HepG2 (cell line): Measurements from ENCODE around the gene EIF4E. TPM values are rescaled to one million over a fixed set of nuclear protein-coding genes. Genes with fewer than 3 reads are reported as not detected.

Experiments used
- CBX1 ChIP-seq: IDR thresholded peaks from one replicate; pipeline ENCODE4 v1.6.1; 2016; ENCODE audit warnings: antibody characterized with exemption, low read depth
- EEA1 ChIP-seq: sonication (generic); formaldehyde crosslinking; IDR thresholded peaks from 2 replicates; pipeline ENCODE4 v1.5.1; 2020; ENCODE audit warnings: mild to moderate bottlenecking, missing genetic modification reagents, borderline replicate concordance
- EZH2 ChIP-seq: conservative IDR thresholded peaks from 2 replicates; pipeline ENCODE4 v1.6.1; 2012; ENCODE audit warnings: mild to moderate bottlenecking, low read depth, low read length, moderate library complexity
- GATA4 ChIP-seq: sonication (generic); IDR thresholded peaks from 2 replicates; pipeline ENCODE4 v1.6.1; 2016; ENCODE audit warnings: antibody characterized with exemption, low read depth, borderline replicate concordance
- KDM5A ChIP-seq: fragments of 200-600 bp; sonication (generic); IDR thresholded peaks from 2 replicates; pipeline ENCODE4 v1.7.0; 2018; ENCODE audit warnings: antibody characterized with exemption, mild to moderate bottlenecking, low read length, borderline replicate concordance
- MIER3 ChIP-seq: IDR thresholded peaks from 2 replicates; pipeline ENCODE4 v1.6.1; 2016; ENCODE audit warnings: missing compliant biosample characterization, borderline replicate concordance
- PAX8 ChIP-seq: sonication (generic); formaldehyde crosslinking; IDR thresholded peaks from 2 replicates; pipeline ENCODE4 v1.8.0; 2022; ENCODE audit warnings: mild to moderate bottlenecking, missing genetic modification reagents, borderline replicate concordance
- SNRNP70 ChIP-seq: fragments of 200-400 bp; formaldehyde crosslinking; IDR thresholded peaks from 2 replicates; pipeline ENCODE4 v1.6.1; 2017; ENCODE audit warnings: mild to moderate bottlenecking, low read depth, low read length, moderate library complexity
- ZBTB3 ChIP-seq: sonication (generic); formaldehyde crosslinking; IDR thresholded peaks from 2 replicates; pipeline ENCODE4 v1.4.0; 2020; ENCODE audit warnings: low read depth, mild to moderate bottlenecking, moderate library complexity, missing genetic modification reagents, borderline replicate concordance
- ZNF224 ChIP-seq: sonication (generic); formaldehyde crosslinking; IDR thresholded peaks from 2 replicates; pipeline ENCODE4 v1.5.0; 2020; ENCODE audit warnings: mild to moderate bottlenecking, missing genetic modification reagents
- ZNF253 ChIP-seq: sonication (generic); formaldehyde crosslinking; IDR thresholded peaks from 2 replicates; pipeline ENCODE4 v1.8.0; 2022; ENCODE audit warnings: mild to moderate bottlenecking, missing genetic modification reagents, borderline replicate concordance
- ZNF337 ChIP-seq: sonication (generic); formaldehyde crosslinking; IDR thresholded peaks from 2 replicates; pipeline ENCODE4 v1.5.1; 2020; ENCODE audit warnings: missing genetic modification reagents, low read depth, mild to moderate bottlenecking, borderline replicate concordance
- ZNF563 ChIP-seq: sonication (generic); formaldehyde crosslinking; IDR thresholded peaks from 2 replicates; pipeline ENCODE4 v1.8.0; 2022; ENCODE audit warnings: mild to moderate bottlenecking, moderate library complexity, missing genetic modification reagents
- ZNF564 ChIP-seq: sonication (generic); formaldehyde crosslinking; IDR thresholded peaks from 2 replicates; pipeline ENCODE4 v1.8.1; 2023; ENCODE audit warnings: mild to moderate bottlenecking, missing genetic modification reagents
- ZNF710 ChIP-seq: sonication (generic); formaldehyde crosslinking; IDR thresholded peaks from 2 replicates; pipeline ENCODE4 v1.5.0; 2020; ENCODE audit warnings: mild to moderate bottlenecking, missing genetic modification reagents, borderline replicate concordance
- polyA plus RNA-seq, 8 experiments: library from polyadenylated mRNA; depleted of rRNA in 3 of 8; stranded (reverse) in 7 of 8; unstranded in 1 of 8; fragments of >200 nt; fragmentation: Illumina TruSeq in 4 of 8; extraction: Trizol in 4 of 8; gene quantifications; 2 replicates each; pipeline versions ENCODE4 v1.2.1 to v1.2.3, GENCODE V29; 2011 to 2016; ENCODE audit warnings: low read depth in 4 of 8, missing spikeins in 1 of 8, mixed read lengths in 1 of 8; ENCODE audit not compliant: insufficient read depth in 1 of 8
- total RNA-seq, 5 experiments: library from RNA; depleted of rRNA; stranded (reverse); fragments of >200 nt; fragmentation: Illumina TruSeq; extraction: Trizol; gene quantifications; 2 replicates each; pipeline ENCODE4 v1.2.3, GENCODE V29; 2016; ENCODE audit warnings: low read depth in 1 of 5
- TF ChIP-seq, protein P1 (sequence below): sonication (generic); formaldehyde crosslinking; IDR thresholded peaks from 2 replicates; pipeline ENCODE4 v1.4.0; 2020; ENCODE audit warnings: missing genetic modification reagents, mild to moderate bottlenecking, borderline replicate concordance
- TF ChIP-seq, protein P2 (sequence below): IDR thresholded peaks from 2 replicates; pipeline ENCODE4 v1.6.1; 2012; ENCODE audit warnings: low read length, improper control_type of control experiment
- TF ChIP-seq, protein P3 (sequence below): sonication (generic); formaldehyde crosslinking; IDR thresholded peaks from 2 replicates; pipeline ENCODE4 v1.5.1; 2020; ENCODE audit warnings: missing genetic modification reagents, mild to moderate bottlenecking, borderline replicate concordance

Gene EIF4E
- total and polyA plus RNA-seq, 2 of the 13 experiments (the other 11 are each of a cell fraction or from before 2014, with no cell fraction given): 50.8 to 194 TPM

DNA sequence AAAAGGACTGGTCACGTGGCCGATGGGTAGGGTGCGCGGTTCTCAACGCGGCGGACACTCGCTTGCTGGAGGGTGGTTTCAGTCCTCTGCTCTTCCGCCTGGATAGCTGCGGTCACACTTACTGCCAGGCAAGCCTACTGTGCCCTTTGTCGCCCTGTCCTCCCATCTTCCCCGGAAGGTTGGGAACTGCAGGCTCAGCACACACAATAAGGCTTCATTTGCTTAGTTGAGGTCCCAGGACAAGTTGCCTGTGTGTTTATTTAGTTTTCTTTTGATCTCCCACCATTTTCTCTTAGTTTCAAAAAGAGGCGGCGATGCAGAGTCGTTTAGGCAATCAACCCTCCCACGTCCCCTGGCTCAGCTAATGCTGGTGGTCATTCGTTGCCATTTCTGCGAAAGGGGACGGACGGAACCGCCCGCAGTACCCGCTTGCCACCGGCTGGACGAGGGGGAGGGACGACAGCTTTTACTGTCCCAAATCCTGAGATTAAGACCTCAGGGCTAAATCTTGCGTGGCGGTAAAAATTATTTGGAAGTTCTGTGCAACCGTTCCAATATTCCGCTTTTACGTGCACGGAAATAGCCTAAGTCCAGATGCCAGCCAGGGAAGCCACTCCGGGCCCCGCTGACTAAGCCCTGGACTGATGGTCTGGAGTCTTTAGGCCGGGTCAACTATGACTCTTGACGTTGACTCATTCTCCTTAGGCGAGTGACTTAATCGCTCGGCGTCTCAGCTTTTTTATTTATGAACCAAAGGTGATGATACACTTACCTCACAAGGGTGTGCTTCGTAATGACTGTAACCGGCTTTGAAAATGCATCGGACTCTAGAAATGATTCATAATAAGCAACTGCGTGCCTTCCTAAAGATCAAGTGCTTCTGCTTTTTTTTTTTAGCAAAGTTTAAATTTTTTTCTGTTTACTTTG is 671 bp upstream of the EIF4E start (continued):
- TF ChIP-seq, protein P1, sequence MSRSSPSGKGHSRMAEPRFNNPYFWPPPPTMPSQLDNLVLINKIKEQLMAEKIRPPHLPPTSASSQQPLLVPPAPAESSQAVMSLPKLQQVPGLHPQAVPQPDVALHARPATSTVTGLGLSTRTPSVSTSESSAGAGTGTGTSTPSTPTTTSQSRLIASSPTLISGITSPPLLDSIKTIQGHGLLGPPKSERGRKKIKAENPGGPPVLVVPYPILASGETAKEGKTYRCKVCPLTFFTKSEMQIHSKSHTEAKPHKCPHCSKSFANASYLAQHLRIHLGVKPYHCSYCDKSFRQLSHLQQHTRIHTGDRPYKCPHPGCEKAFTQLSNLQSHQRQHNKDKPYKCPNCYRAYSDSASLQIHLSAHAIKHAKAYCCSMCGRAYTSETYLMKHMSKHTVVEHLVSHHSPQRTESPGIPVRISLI: peak; percentile 79
- TF ChIP-seq ZNF710 (no peak), ZBTB3 (CRISPR knock-in tag) (no peak), CBX1 (no peak), GATA4 (peak; percentile 48; the same call in 1 of the 2 replicates), EZH2 (no peak), SNRNP70 (no peak), ZNF253 (CRISPR knock-in tag) (0 out of 2 replicates have a peak, but pooled peaks have one; percentile 60), ZNF337 (CRISPR knock-in tag) (no peak), PAX8 (CRISPR knock-in tag) (no peak), EEA1 (no peak), ZNF564 (CRISPR knock-in tag) (peak; percentile 38; the same call in 1 of the 2 replicates), MIER3 (CRISPR knock-in tag) (peak; percentile 68; the same call in 1 of the 2 replicates), KDM5A (no peak), ZNF224 (no peak), ZNF563 (0 out of 2 replicates have a peak, but pooled peaks have one; percentile 1)
- TF ChIP-seq, protein P2, sequence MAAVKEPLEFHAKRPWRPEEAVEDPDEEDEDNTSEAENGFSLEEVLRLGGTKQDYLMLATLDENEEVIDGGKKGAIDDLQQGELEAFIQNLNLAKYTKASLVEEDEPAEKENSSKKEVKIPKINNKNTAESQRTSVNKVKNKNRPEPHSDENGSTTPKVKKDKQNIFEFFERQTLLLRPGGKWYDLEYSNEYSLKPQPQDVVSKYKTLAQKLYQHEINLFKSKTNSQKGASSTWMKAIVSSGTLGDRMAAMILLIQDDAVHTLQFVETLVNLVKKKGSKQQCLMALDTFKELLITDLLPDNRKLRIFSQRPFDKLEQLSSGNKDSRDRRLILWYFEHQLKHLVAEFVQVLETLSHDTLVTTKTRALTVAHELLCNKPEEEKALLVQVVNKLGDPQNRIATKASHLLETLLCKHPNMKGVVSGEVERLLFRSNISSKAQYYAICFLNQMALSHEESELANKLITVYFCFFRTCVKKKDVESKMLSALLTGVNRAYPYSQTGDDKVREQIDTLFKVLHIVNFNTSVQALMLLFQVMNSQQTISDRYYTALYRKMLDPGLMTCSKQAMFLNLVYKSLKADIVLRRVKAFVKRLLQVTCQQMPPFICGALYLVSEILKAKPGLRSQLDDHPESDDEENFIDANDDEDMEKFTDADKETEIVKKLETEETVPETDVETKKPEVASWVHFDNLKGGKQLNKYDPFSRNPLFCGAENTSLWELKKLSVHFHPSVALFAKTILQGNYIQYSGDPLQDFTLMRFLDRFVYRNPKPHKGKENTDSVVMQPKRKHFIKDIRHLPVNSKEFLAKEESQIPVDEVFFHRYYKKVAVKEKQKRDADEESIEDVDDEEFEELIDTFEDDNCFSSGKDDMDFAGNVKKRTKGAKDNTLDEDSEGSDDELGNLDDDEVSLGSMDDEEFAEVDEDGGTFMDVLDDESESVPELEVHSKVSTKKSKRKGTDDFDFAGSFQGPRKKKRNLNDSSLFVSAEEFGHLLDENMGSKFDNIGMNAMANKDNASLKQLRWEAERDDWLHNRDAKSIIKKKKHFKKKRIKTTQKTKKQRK: no peak
- TF ChIP-seq, protein P3, sequence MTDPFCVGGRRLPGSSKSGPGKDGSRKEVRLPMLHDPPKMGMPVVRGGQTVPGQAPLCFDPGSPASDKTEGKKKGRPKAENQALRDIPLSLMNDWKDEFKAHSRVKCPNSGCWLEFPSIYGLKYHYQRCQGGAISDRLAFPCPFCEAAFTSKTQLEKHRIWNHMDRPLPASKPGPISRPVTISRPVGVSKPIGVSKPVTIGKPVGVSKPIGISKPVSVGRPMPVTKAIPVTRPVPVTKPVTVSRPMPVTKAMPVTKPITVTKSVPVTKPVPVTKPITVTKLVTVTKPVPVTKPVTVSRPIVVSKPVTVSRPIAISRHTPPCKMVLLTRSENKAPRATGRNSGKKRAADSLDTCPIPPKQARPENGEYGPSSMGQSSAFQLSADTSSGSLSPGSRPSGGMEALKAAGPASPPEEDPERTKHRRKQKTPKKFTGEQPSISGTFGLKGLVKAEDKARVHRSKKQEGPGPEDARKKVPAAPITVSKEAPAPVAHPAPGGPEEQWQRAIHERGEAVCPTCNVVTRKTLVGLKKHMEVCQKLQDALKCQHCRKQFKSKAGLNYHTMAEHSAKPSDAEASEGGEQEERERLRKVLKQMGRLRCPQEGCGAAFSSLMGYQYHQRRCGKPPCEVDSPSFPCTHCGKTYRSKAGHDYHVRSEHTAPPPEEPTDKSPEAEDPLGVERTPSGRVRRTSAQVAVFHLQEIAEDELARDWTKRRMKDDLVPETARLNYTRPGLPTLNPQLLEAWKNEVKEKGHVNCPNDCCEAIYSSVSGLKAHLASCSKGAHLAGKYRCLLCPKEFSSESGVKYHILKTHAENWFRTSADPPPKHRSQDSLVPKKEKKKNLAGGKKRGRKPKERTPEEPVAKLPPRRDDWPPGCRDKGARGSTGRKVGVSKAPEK (CRISPR knock-in tag): no peak; the same call in 1 of the 2 replicates
